Measurements from ENCODE around the gene ZSCAN31.

Gene ZSCAN31

GRCh38 chr6:28354688-28355554, 19.0 kb upstream of the ZSCAN31 start:
- in situ Hi-C loops (cut with MboI; ENCODE audit: low sequenced_read_pairs) = loop anchor here (25.0 kb wide), 1 partner anchor 1193 kb away; no protein-coding TSS in a partner anchor

GRCh38 chr6:28353981-28354676, 18.2 kb upstream of the ZSCAN31 start:
- in situ Hi-C loops (cut with MboI; ENCODE audit: low sequenced_read_pairs) = loop anchor here (25.0 kb wide), 1 partner anchor 1192 kb away; no protein-coding TSS in a partner anchor

- in situ Hi-C loops (cut with MboI; ENCODE audit: low sequenced_read_pairs) = loop anchor here (25.0 kb wide), 1 partner anchor 1191 kb away; no protein-coding TSS in a partner anchor
Observed at GRCh38 chr6:28353356-28353755, 17.4 kb upstream of the ZSCAN31 start.

- in situ Hi-C loops (cut with MboI; ENCODE audit: low sequenced_read_pairs) = loop anchor here (25.0 kb wide), 1 partner anchor 1189 kb away; no protein-coding TSS in a partner anchor
Observed at GRCh38 chr6:28351493-28351925, 15.6 kb upstream of the ZSCAN31 start.

GRCh38 chr6:28351087-28351486, 15.1 kb upstream of the ZSCAN31 start:
- in situ Hi-C loops (cut with MboI; ENCODE audit: low sequenced_read_pairs) = loop anchor here (25.0 kb wide), 1 partner anchor 1189 kb away; no protein-coding TSS in a partner anchor

GRCh38 chr6:28349892-28350737, 14.2 kb upstream of the ZSCAN31 start, which contains the start of gene ZKSCAN3:
TSS of gene ZKSCAN3 (plus strand) at chr6:28349947. CDS start at chr6:28359587, 9,640 bp downstream.
- in situ Hi-C loops (cut with MboI; ENCODE audit: low sequenced_read_pairs) = loop anchor here (25.0 kb wide), 1 partner anchor 1188 kb away; no protein-coding TSS in a partner anchor

GRCh38 chr6:28349344-28349891, 13.5 kb upstream of the ZSCAN31 start:
- in situ Hi-C loops (cut with MboI; ENCODE audit: low sequenced_read_pairs) = no loop called here

- in situ Hi-C loops (cut with MboI; ENCODE audit: low sequenced_read_pairs) = no loop called here
Observed at GRCh38 chr6:28347119-28347518, 11.2 kb upstream of the ZSCAN31 start.

- in situ Hi-C loops (cut with MboI; ENCODE audit: low sequenced_read_pairs) = no loop called here
Observed at GRCh38 chr6:28345201-28345600, 9.3 kb upstream of the ZSCAN31 start.

GRCh38 chr6:28343898-28344677, 8.1 kb upstream of the ZSCAN31 start:
- in situ Hi-C loops (cut with MboI; ENCODE audit: low sequenced_read_pairs) = no loop called here

GRCh38 chr6:28340310-28341095, 4.6 kb upstream of the ZSCAN31 start:
- in situ Hi-C loops (cut with MboI; ENCODE audit: low sequenced_read_pairs) = no loop called here

- in situ Hi-C loops (cut with MboI; ENCODE audit: low sequenced_read_pairs) = no loop called here
Observed at GRCh38 chr6:28337121-28337520, 1.2 kb upstream of the ZSCAN31 start.

- in situ Hi-C loops (cut with MboI; ENCODE audit: low sequenced_read_pairs) = no loop called here
Observed at GRCh38 chr6:28336284-28337120, 554 bp upstream of the ZSCAN31 start.

- in situ Hi-C loops (cut with MboI; ENCODE audit: low sequenced_read_pairs) = no loop called here
Observed at GRCh38 chr6:28335040-28335563, 846 bp downstream of the ZSCAN31 start.

- in situ Hi-C loops (cut with MboI; ENCODE audit: low sequenced_read_pairs) = no loop called here
Observed at GRCh38 chr6:28334286-28335039, 1.5 kb downstream of the ZSCAN31 start.

- in situ Hi-C loops (cut with MboI; ENCODE audit: low sequenced_read_pairs) = no loop called here
Observed at GRCh38 chr6:28333599-28334018, 2.3 kb downstream of the ZSCAN31 start.

- in situ Hi-C loops (cut with MboI; ENCODE audit: low sequenced_read_pairs) = no loop called here
Observed at GRCh38 chr6:28333047-28333446, 2.9 kb downstream of the ZSCAN31 start.

All from HL-60/S4 treated with phorbol 12-myristate 13-acetate at 8.2 ng/mL for 4 days and 3 days (cell line).